Activated CD4-positive, alpha-beta T cell treated with anti-CD3 and anti-CD28 coated beads for 36 hours (primary cell): ENCODE results near the gene CPT2. TPM values are rescaled to one million over a fixed set of nuclear protein-coding genes. Genes with fewer than 3 reads are reported as not detected.
"Not testable (repeated sequence)": the region's sequence is repeated elsewhere in the genome, so short reads cannot be mapped to it uniquely, and the experiment has no call there.

Experiments
- ATAC-seq: fragments of 200-7000 bp; cut with Tn5 transposase; one replicate; pipeline ENCODE4 v1.10.0; 2021; ENCODE audit warnings: mild to moderate bottlenecking, moderate library complexity
- CTCF ChIA-PET: fragments of 350-600 bp; sonication (Branson Sonifier 250); formaldehyde crosslinking; loops from one replicate; lab custom pipeline; 2021; ENCODE audit warnings: antibody characterized with exemption; lab: Charles Lee
- POLR2A ChIA-PET: fragments of 350-600 bp; sonication (Branson Sonifier 250); formaldehyde crosslinking; loops from one replicate; lab custom pipeline; 2021; ENCODE audit warnings: antibody characterized with exemption, inconsistent platforms; lab: Charles Lee
- DNase-seq: peaks from one replicate; pipeline ENCODE4 v3.0.0-alpha.2; 2020
- H3K27ac Mint-ChIP-seq: one replicate; pipeline ENCODE4 v1.8.0; 2021; ENCODE audit warnings: mixed read lengths
- H3K27me3 Mint-ChIP-seq: one replicate; pipeline ENCODE4 v1.8.0; 2021; ENCODE audit warnings: mixed read lengths
- H3K36me3 Mint-ChIP-seq: one replicate; pipeline ENCODE4 v1.8.0; 2021; ENCODE audit warnings: low read depth, mixed read lengths
- H3K4me1 Mint-ChIP-seq: one replicate; pipeline ENCODE4 v1.8.0; 2021; ENCODE audit warnings: mixed read lengths
- H3K4me3 Mint-ChIP-seq: one replicate; pipeline ENCODE4 v1.8.0; 2021; ENCODE audit warnings: mild to moderate bottlenecking, moderate library complexity, mixed read lengths
- H3K9me3 Mint-ChIP-seq: one replicate; pipeline ENCODE4 v1.8.0; 2021; ENCODE audit warnings: low read depth, mixed read lengths
- intact Hi-C, 2 experiments: fragments of 100-400 bp; cut with DNase I in 1 of 2; cut with micrococcal nuclease in 1 of 2; formaldehyde crosslinking; loops; one replicate each; pipeline versions ENCODE4 v1.14.2 to v1.15.1; 2022 to 2024; cut with DNase I, micrococcal nuclease
- total RNA-seq, 2 experiments: library from RNA; stranded (reverse); gene quantifications; one replicate each; pipeline ENCODE4 v1.2.3, GENCODE V29; 2021

The CPT2 gene
- total RNA-seq, 2 experiments from 2014 or later: 20.7 to 23.7 TPM

- POLR2A ChIA-PET: no interaction called here
- peaks cover 15% of the 10 kb centered on the region for H3K36me3 Mint-ChIP-seq
- intact Hi-C loops: loop anchor here (2.0 to 10.0 kb wide), 9 partner anchors 41 to 1140 kb away; partner anchors contain the start of genes BTF3L4 (in 1 of the 2), CC2D1B (in 1 of the 2), MAGOH (in 1 of the 2) and TUT4 (in 1 of the 2)
These were observed 922 bp downstream of the CPT2 start for GRCh38 chr1:53197291-53198200.

DNA sequence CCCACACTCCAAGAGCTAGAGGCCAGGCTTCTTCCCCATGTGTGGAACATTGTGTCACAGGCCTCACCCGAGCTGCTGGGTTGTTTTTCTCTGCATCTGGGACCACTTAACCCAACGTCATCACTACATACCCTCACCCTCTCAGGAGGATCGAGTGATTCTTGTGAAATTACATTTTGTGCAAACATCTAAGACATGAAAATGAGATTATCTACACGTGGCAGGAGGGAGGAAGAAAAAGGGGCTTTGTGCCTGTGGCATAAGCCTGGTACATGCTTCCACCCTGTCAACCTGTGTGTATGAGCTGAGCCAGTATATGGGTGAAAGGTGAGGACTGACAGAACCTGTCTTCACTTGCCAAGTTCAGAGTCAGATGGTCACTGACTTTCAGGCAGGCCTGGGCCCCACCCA, 1.6 kb downstream of the CPT2 start:
- POLR2A ChIA-PET: no interaction called here
- DNase-seq (no peak), ATAC-seq (no peak)
- Mint-ChIP-seq H3K9me3 (no peaks in the 10 kb centered on the region), H3K27ac (peak overlapping the region; percentile 99), H3K36me3 (peaks cover 21% of the 10 kb centered on the region), H3K27me3 (no peaks in the 10 kb centered on the region), H3K4me1 (peaks cover 25% of the 10 kb centered on the region), H3K4me3 (peak overlapping the region; percentile 98)
- intact Hi-C loops: loop anchor here (5.0 to 10.0 kb wide), 5 partner anchors 186 to 1141 kb away; partner anchors contain the start of genes BTF3L4 (in 1 of the 2), CC2D1B (in 1 of the 2), TUT4 (in 1 of the 2) and TXNDC12 (in 1 of the 2)
- CTCF ChIA-PET: interaction anchor here (0.6 to 1.5 kb wide), 3 partner anchors 16 to 18 kb away, joined by 3 to 4 read pairs (median 3); no protein-coding TSS in a partner anchor

More at GRCh38 chr1:53197291-53198200, 922 bp downstream of the CPT2 start:
- H3K9me3 Mint-ChIP-seq: no peaks in the 10 kb centered on the region
- peak overlapping the region; percentile 98 for H3K4me3 Mint-ChIP-seq
- H3K4me1 Mint-ChIP-seq: peaks cover 25% of the 10 kb centered on the region
- ATAC-seq: no peak
- no peak for DNase-seq
- CTCF ChIA-PET: interaction anchor here (1.1 to 1.5 kb wide), 2 partner anchors 15 to 17 kb away, joined by 3 to 4 read pairs; no protein-coding TSS in a partner anchor
- H3K27me3 Mint-ChIP-seq: no peaks in the 10 kb centered on the region
- H3K27ac Mint-ChIP-seq: peak overlapping the region; percentile 99

- H3K4me1 Mint-ChIP-seq: peaks cover 6% of the 10 kb centered on the region
- H3K36me3 Mint-ChIP-seq: peaks cover 52% of the 10 kb centered on the region
- H3K27ac Mint-ChIP-seq: no peak overlapping the region
- H3K27me3 Mint-ChIP-seq: no peaks in the 10 kb centered on the region
- ChIA-PET CTCF (no interaction called here), POLR2A (no interaction called here)
- peaks cover 12% of the 10 kb centered on the region for H3K9me3 Mint-ChIP-seq
- DNase-seq (no peak), ATAC-seq (no peak)
- intact Hi-C loops: no loop called here
- no peak overlapping the region for H3K4me3 Mint-ChIP-seq
These were observed 6.8 kb downstream of the CPT2 start for GRCh38 chr1:53203466-53203865.

- DNase-seq, POLR2A ChIA-PET, H3K4me1 Mint-ChIP-seq, H3K27me3 Mint-ChIP-seq, ATAC-seq, CTCF ChIA-PET, intact Hi-C loops, H3K4me3 Mint-ChIP-seq, H3K27ac Mint-ChIP-seq: not testable (repeated sequence)
- peaks cover 12% of the 10 kb centered on the region for H3K9me3 Mint-ChIP-seq
- peaks cover 59% of the 10 kb centered on the region for H3K36me3 Mint-ChIP-seq
These were observed 8.9 kb downstream of the CPT2 start for GRCh38 chr1:53205496-53205895.

GRCh38 chr1:53206083-53206685, 9.6 kb downstream of the CPT2 start:
- Mint-ChIP-seq H3K36me3 (peaks cover 59% of the 10 kb centered on the region), H3K9me3 (peaks cover 12% of the 10 kb centered on the region)
- intact Hi-C loops, H3K27me3 Mint-ChIP-seq, POLR2A ChIA-PET, CTCF ChIA-PET, H3K4me3 Mint-ChIP-seq, H3K4me1 Mint-ChIP-seq, H3K27ac Mint-ChIP-seq, ATAC-seq: not testable (repeated sequence)
- peak; percentile 25 for DNase-seq

DNA sequence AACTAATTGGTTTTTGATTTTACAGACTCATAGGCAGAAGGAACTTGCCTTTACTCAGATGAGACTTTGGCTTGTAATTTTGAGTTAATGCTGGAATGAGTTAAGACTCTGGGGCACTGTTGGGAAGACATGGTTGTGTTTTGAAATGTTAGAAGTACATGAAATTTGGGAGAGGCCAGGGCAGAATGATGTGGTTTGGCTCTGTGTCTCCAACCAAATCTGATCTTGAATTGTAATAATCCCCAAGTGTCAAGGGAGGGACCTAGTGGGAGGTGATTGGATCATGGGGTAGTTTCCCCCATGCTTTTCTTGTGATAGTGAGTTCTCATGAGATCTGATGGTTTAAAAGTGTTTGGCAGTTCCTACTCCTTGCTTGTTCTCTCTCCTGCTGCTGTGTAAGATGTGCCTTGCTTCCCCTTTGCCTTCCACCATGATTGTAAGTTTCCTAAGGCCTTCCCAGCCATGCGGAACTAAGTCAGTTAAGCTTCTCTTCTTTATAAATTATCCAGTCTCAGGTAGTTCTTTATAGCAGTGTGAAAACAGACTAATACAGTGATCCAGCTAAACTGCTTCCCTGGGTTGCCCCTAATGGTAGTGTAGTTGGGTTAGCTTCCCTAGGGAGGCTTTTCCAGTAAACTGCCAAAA, 10.2 kb downstream of the CPT2 start:
- ChIA-PET CTCF (no interaction called here), POLR2A (no interaction called here)
- intact Hi-C loops: no loop called here
- peaks cover 12% of the 10 kb centered on the region for H3K9me3 Mint-ChIP-seq
- no peak for ATAC-seq
- no peak overlapping the region for H3K4me3 Mint-ChIP-seq
- H3K27me3 Mint-ChIP-seq: no peaks in the 10 kb centered on the region
- no peak overlapping the region for H3K27ac Mint-ChIP-seq
- no peaks in the 10 kb centered on the region for H3K4me1 Mint-ChIP-seq
- no peak for DNase-seq
- peaks cover 59% of the 10 kb centered on the region for H3K36me3 Mint-ChIP-seq

DNA sequence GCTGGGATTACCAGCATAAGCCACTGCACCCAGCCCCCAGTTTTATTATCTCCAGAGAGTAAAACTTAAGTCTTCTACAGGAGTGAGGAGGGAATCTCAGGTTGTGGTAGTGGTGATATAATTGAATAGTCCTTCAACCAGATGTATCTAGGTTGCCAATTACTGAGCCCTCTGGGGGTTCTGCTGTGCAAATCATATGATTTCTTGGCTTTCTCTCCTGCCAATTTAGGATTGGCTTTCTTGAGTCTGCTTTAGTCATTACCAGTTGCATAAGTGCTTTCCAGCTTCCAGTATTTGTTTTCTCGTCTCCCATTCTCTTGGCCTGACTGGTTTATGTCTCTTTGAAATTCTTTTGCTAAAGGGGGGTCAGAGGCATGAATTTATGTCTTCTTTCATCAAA, 11.1 kb downstream of the CPT2 start:
- Mint-ChIP-seq H3K27me3 (no peaks in the 10 kb centered on the region), H3K4me3 (no peak overlapping the region), H3K36me3 (peaks cover 59% of the 10 kb centered on the region), H3K9me3 (peaks cover 12% of the 10 kb centered on the region), H3K4me1 (no peaks in the 10 kb centered on the region), H3K27ac (no peak overlapping the region)
- ChIA-PET CTCF (no interaction called here), POLR2A (no interaction called here)
- DNase-seq (no peak), ATAC-seq (no peak)
- intact Hi-C loops: no loop called here

GRCh38 chr1:53210352-53210751, 13.7 kb downstream of the CPT2 start:
- H3K36me3 Mint-ChIP-seq: peaks cover 52% of the 10 kb centered on the region

DNA sequence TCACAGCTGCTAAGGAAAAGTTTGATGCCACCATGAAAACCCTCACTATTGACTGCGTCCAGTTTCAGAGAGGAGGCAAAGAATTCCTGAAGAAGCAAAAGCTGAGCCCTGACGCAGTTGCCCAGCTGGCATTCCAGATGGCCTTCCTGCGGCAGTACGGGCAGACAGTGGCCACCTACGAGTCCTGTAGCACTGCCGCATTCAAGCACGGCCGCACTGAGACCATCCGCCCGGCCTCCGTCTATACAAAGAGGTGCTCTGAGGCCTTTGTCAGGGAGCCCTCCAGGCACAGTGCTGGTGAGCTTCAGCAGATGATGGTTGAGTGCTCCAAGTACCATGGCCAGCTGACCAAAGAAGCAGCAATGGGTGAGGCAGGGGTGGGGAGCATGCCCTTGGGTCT, 14.3 kb downstream of the CPT2 start:
- no peak overlapping the region for H3K27ac Mint-ChIP-seq
- H3K27me3 Mint-ChIP-seq: no peaks in the 10 kb centered on the region
- intact Hi-C loops: no loop called here
- no peak for ATAC-seq
- CTCF ChIA-PET: interaction anchor here (1.5 kb wide), 1 partner anchor 9 kb away, joined by 5 read pairs; no protein-coding TSS in a partner anchor
- peaks cover 7% of the 10 kb centered on the region for H3K9me3 Mint-ChIP-seq
- H3K4me3 Mint-ChIP-seq: no peak overlapping the region
- POLR2A ChIA-PET: no interaction called here
- DNase-seq: no peak
- no peaks in the 10 kb centered on the region for H3K4me1 Mint-ChIP-seq
- H3K36me3 Mint-ChIP-seq: peaks cover 49% of the 10 kb centered on the region

More at GRCh38 chr1:53210352-53210751, 13.7 kb downstream of the CPT2 start:
- H3K9me3 Mint-ChIP-seq: peaks cover 7% of the 10 kb centered on the region
- ChIA-PET CTCF (no interaction called here), POLR2A (no interaction called here)
- intact Hi-C loops: no loop called here
- no peaks in the 10 kb centered on the region for H3K4me1 Mint-ChIP-seq
- no peak for DNase-seq
- H3K27ac Mint-ChIP-seq: no peak overlapping the region
- H3K27me3 Mint-ChIP-seq: no peaks in the 10 kb centered on the region
- no peak overlapping the region for H3K4me3 Mint-ChIP-seq
- ATAC-seq: no peak

GRCh38 chr1:53214376-53214940, 17.8 kb downstream of the CPT2 start:
- Mint-ChIP-seq H3K4me1 (peaks cover 13% of the 10 kb centered on the region), H3K9me3 (no peaks in the 10 kb centered on the region), H3K4me3 (no peak overlapping the region), H3K27ac (no peak overlapping the region), H3K27me3 (no peaks in the 10 kb centered on the region), H3K36me3 (peaks cover 38% of the 10 kb centered on the region)
- ChIA-PET CTCF (interaction anchor here (0.6 to 1.6 kb wide), 7 partner anchors 13 to 36 kb away, joined by 3 to 4 read pairs (median 3); no protein-coding TSS in a partner anchor), POLR2A (no interaction called here)
- no peak for DNase-seq
- intact Hi-C loops: no loop called here
- no peak for ATAC-seq

DNA sequence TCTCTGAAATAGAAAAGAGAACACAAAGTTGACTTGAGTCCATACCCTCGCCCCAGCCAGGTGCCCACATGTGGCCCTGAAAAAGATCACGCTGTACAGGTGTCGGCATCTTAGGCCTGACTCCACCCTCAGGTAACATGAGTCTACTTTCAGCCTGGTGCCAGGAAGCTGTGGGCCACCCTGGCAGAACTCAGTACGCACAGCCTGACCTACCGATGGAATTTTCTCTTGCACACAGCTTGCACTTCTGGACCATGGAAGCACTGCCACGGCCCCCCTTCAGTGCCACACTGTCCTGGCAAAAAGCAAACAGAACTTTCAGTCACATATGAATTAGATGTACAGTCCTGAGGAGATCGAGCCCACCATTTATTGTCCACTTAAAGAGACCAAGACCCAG, 21.6 kb downstream of the CPT2 start:
- Mint-ChIP-seq H3K4me1 (peaks cover 24% of the 10 kb centered on the region), H3K27ac (peak overlapping the region; percentile 94), H3K36me3 (peaks cover 26% of the 10 kb centered on the region), H3K9me3 (no peaks in the 10 kb centered on the region), H3K27me3 (no peaks in the 10 kb centered on the region), H3K4me3 (no peak overlapping the region)
- DNase-seq (no peak), ATAC-seq (no peak)
- ChIA-PET POLR2A (no interaction called here), CTCF (interaction anchor here (0.6 kb wide), 1 partner anchor 25 kb away, joined by 3 read pairs; no protein-coding TSS in a partner anchor)
- intact Hi-C loops: no loop called here
